CD4-positive, CD25-positive, alpha-beta regulatory T cell (primary cell): Measurements from ENCODE around the gene ASTN2. TPM values are rescaled to one million over a fixed set of nuclear protein-coding genes. Genes with fewer than 3 reads are reported as not detected.

Experiments
- ATAC-seq, 2 donors: fragments of 150-1000 bp; cut with Tn5 transposase; one replicate each; pipeline ENCODE4 v1.10.0; 2021; ENCODE audit warnings: low read depth in 2 of 2, moderate number of reproducible peaks in 2 of 2, moderate library complexity in 1 of 2
- DNase-seq, 3 donors: peaks; one replicate each; pipeline versions ENCODE4 v3.0.0 to v3.0.0-alpha.2; 2012 to 2022; ENCODE audit warnings: mixed read lengths in 1 of 3
- H3K27ac ChIP-seq: one replicate; pipeline ENCODE4 v1.7.0; 2013; ENCODE audit warnings: mild to moderate bottlenecking, low read length; ENCODE audit not compliant: insufficient read depth, poor library complexity, severe bottlenecking
- H3K27me3 ChIP-seq: one replicate; pipeline ENCODE4 v1.7.0; 2013; ENCODE audit warnings: low read length; ENCODE audit not compliant: control insufficient read depth, insufficient read depth
- H3K36me3 ChIP-seq: one replicate; pipeline ENCODE4 v1.7.0; 2013; ENCODE audit warnings: mild to moderate bottlenecking, low read length, moderate library complexity; ENCODE audit not compliant: control insufficient read depth, insufficient read depth
- H3K4me1 ChIP-seq: 2 replicates; pipeline ENCODE4 v1.7.0; 2013; ENCODE audit warnings: mild to moderate bottlenecking, low read length; ENCODE audit not compliant: insufficient read depth, control insufficient read depth, poor library complexity, severe bottlenecking
- H3K4me3 ChIP-seq: one replicate; pipeline ENCODE4 v1.7.0; 2013; ENCODE audit warnings: low read depth, mild to moderate bottlenecking, low read length, moderate library complexity
- H3K9me3 ChIP-seq, 2 experiments: 1 replicate in 1 of 2; 2 replicates in 1 of 2; pipeline ENCODE4 v1.7.0; 2013; ENCODE audit warnings: low read length in 2 of 2, mild to moderate bottlenecking in 1 of 2, moderate library complexity in 1 of 2; ENCODE audit not compliant: control insufficient read depth in 2 of 2
- H3K27ac Mint-ChIP-seq, 3 donors: one replicate each; pipeline ENCODE4 v1.8.0; 2020 to 2022; ENCODE audit warnings: mild to moderate bottlenecking in 3 of 3, mixed read lengths in 3 of 3, moderate library complexity in 2 of 3
- H3K27me3 Mint-ChIP-seq: one replicate; pipeline ENCODE4 v1.8.0; 2022; ENCODE audit warnings: mild to moderate bottlenecking, mixed read lengths
- H3K36me3 Mint-ChIP-seq: one replicate; pipeline ENCODE4 v1.8.0; 2020; ENCODE audit warnings: mixed read lengths
- H3K4me1 Mint-ChIP-seq, 4 donors: one replicate each; pipeline ENCODE4 v1.8.0; 2020 to 2022; ENCODE audit warnings: mixed read lengths in 4 of 4, mild to moderate bottlenecking in 1 of 4
- H3K4me3 Mint-ChIP-seq, 4 donors: one replicate each; pipeline ENCODE4 v1.8.0; 2020 to 2022; ENCODE audit warnings: mild to moderate bottlenecking in 4 of 4, mixed read lengths in 4 of 4, moderate library complexity in 3 of 4
- H3K9me3 Mint-ChIP-seq, 7 donors: one replicate each; pipeline ENCODE4 v1.8.0; 2020 to 2022; ENCODE audit warnings: mixed read lengths in 7 of 7, mild to moderate bottlenecking in 3 of 7, moderate library complexity in 2 of 7
- polyA plus RNA-seq, 4 donors: library from polyadenylated mRNA; unstranded; fragments of 300-500 nt; fragmentation: Illumina TruSeq; gene quantifications; one replicate each; pipeline ENCODE4 v1.2.3, GENCODE V29; 2021
- total RNA-seq: library from RNA; stranded (reverse); gene quantifications from one replicate; pipeline ENCODE4 v1.2.3, GENCODE V29; 2022

Gene ASTN2
- total and polyA plus RNA-seq, 5 donors from 2014 or later, result 5.0 to 9.9 (median 7.4) TPM

- Mint-ChIP-seq H3K9me3 (peaks cover 0 to 1% (median 0%) of the 10 kb centered on the region in 7 donors), H3K36me3 (no peaks in the 10 kb centered on the region), H3K4me1 (no peaks in the 10 kb centered on the region), H3K4me3 (no peak overlapping the region), H3K27me3 (no peaks in the 10 kb centered on the region), H3K27ac (no peak overlapping the region)
- no peaks in the 10 kb centered on the region for H3K9me3 ChIP-seq
- DNase-seq (no peak), ATAC-seq (no peak)
- H3K36me3 ChIP-seq, result no peaks in the 10 kb centered on the region
- H3K27me3 ChIP-seq, result no peaks in the 10 kb centered on the region
- H3K4me3 ChIP-seq, result no peak overlapping the region
- H3K4me1 ChIP-seq, result no peaks in the 10 kb centered on the region
- H3K27ac ChIP-seq, result no peak overlapping the region
Observed at GRCh38 chr9:116382053-116382452, 1032.8 kb downstream of the ASTN2 start.

GRCh38 chr9:116381350-116381749, 1033.5 kb downstream of the ASTN2 start:
- Histone ChIP-seq H3K36me3 (no peaks in the 10 kb centered on the region), H3K27me3 (no peaks in the 10 kb centered on the region), H3K4me3 (no peak overlapping the region), H3K27ac (no peak overlapping the region), H3K4me1 (no peaks in the 10 kb centered on the region), H3K9me3 (no peaks in the 10 kb centered on the region)
- DNase-seq (no peak), ATAC-seq (no peak)
- Mint-ChIP-seq H3K4me3 (no peak overlapping the region), H3K4me1 (no peaks in the 10 kb centered on the region), H3K36me3 (no peaks in the 10 kb centered on the region), H3K9me3 (peaks cover 0 to 1% (median 0%) of the 10 kb centered on the region in 7 donors), H3K27me3 (no peaks in the 10 kb centered on the region), H3K27ac (no peak overlapping the region)

- ATAC-seq, result no peak
- peaks cover 0 to under 1% (median 0%) of the 10 kb centered on the region in 7 donors for H3K9me3 Mint-ChIP-seq
- Histone ChIP-seq H3K4me3 (no peak overlapping the region), H3K9me3 (no peaks in the 10 kb centered on the region), H3K27ac (no peak overlapping the region), H3K36me3 (no peaks in the 10 kb centered on the region), H3K27me3 (no peaks in the 10 kb centered on the region), H3K4me1 (no peaks in the 10 kb centered on the region)
- DNase-seq, result no peak
- no peak overlapping the region for H3K27ac Mint-ChIP-seq
- no peak overlapping the region for H3K4me3 Mint-ChIP-seq
- H3K36me3 Mint-ChIP-seq, result no peaks in the 10 kb centered on the region
- H3K4me1 Mint-ChIP-seq, result no peaks in the 10 kb centered on the region
- H3K27me3 Mint-ChIP-seq, result no peaks in the 10 kb centered on the region
Observed at GRCh38 chr9:116380496-116380995, 1034.3 kb downstream of the ASTN2 start.

GRCh38 chr9:116379821-116380220, 1035.0 kb downstream of the ASTN2 start:
- H3K4me3 Mint-ChIP-seq, result no peak overlapping the region
- no peak overlapping the region for H3K4me3 ChIP-seq
- no peaks in the 10 kb centered on the region for H3K36me3 ChIP-seq
- H3K27me3 Mint-ChIP-seq, result no peaks in the 10 kb centered on the region
- no peaks in the 10 kb centered on the region for H3K27me3 ChIP-seq
- no peaks in the 10 kb centered on the region for H3K9me3 ChIP-seq
- H3K4me1 Mint-ChIP-seq, result no peaks in the 10 kb centered on the region
- H3K9me3 Mint-ChIP-seq, result no peaks in the 10 kb centered on the region
- H3K36me3 Mint-ChIP-seq, result no peaks in the 10 kb centered on the region
- ATAC-seq, result no peak
- H3K27ac Mint-ChIP-seq, result no peak overlapping the region
- H3K4me1 ChIP-seq, result no peaks in the 10 kb centered on the region
- DNase-seq, result no peak
- H3K27ac ChIP-seq, result no peak overlapping the region

GRCh38 chr9:116378873-116379272, 1036.0 kb downstream of the ASTN2 start:
- Mint-ChIP-seq H3K36me3 (peaks cover 2% of the 10 kb centered on the region), H3K4me3 (no peak overlapping the region), H3K4me1 (no peaks in the 10 kb centered on the region), H3K9me3 (peaks cover 0 to 2% (median 0%) of the 10 kb centered on the region in 7 donors), H3K27ac (no peak overlapping the region), H3K27me3 (no peaks in the 10 kb centered on the region)
- H3K4me3 ChIP-seq, result no peak overlapping the region
- H3K27me3 ChIP-seq, result no peaks in the 10 kb centered on the region
- no peaks in the 10 kb centered on the region for H3K4me1 ChIP-seq
- no peaks in the 10 kb centered on the region for H3K9me3 ChIP-seq
- no peaks in the 10 kb centered on the region for H3K36me3 ChIP-seq
- no peak overlapping the region for H3K27ac ChIP-seq
- DNase-seq, result no peak
- ATAC-seq, result no peak

- Histone ChIP-seq H3K4me3 (no peak overlapping the region), H3K9me3 (no peaks in the 10 kb centered on the region), H3K36me3 (no peaks in the 10 kb centered on the region), H3K4me1 (no peaks in the 10 kb centered on the region), H3K27ac (no peak overlapping the region), H3K27me3 (no peaks in the 10 kb centered on the region)
- Mint-ChIP-seq H3K4me1 (no peaks in the 10 kb centered on the region), H3K36me3 (peaks cover 3% of the 10 kb centered on the region), H3K27me3 (no peaks in the 10 kb centered on the region), H3K4me3 (no peak overlapping the region), H3K9me3 (peaks cover 0 to 2% (median 0%) of the 10 kb centered on the region in 7 donors), H3K27ac (no peak overlapping the region)
- no peak for ATAC-seq
- DNase-seq, result no peak
Observed at GRCh38 chr9:116377179-116377798, 1037.6 kb downstream of the ASTN2 start.
